ENCODE data around the gene ATXN2. TPM values are rescaled to one million over a fixed set of nuclear protein-coding genes. Genes with fewer than 3 reads are reported as not detected.

ATXN2 gene
- total and polyA plus RNA-seq, 9 of the 15 experiments (the other 6 are each of a cell fraction or from before 2014, with no cell fraction given) = 16.8 to 67.8 (median 29.3) TPM

- TF ChIP-seq ATF3 (IDR thresholded peaks at IDR 0.05) (no peak; the same call in 1 of the 2 replicates), ATF3 (CRISPR knock-in tag; conservative IDR thresholded peaks at IDR 0.05) (no peak), ATF6 (CRISPR knock-in tag; IDR thresholded peaks at IDR 0.05) (no peak), E2F8 (IDR thresholded peaks at IDR 0.05; ENCODE audit: low read depth, partially characterized antibody) (no peak), ZNF655 (CRISPR knock-in tag; IDR thresholded peaks at IDR 0.05) (no peak), DLX4 (CRISPR knock-in tag; IDR thresholded peaks at IDR 0.05) (no peak), ATF7 (IDR thresholded peaks at IDR 0.05) (no peak), ZNF699 (CRISPR knock-in tag; IDR thresholded peaks at IDR 0.05; ENCODE audit: insufficient replicate concordance) (no peak), FOXJ3 (CRISPR knock-in tag; IDR thresholded peaks at IDR 0.05) (no peak), MTF1 (CRISPR knock-in tag; IDR thresholded peaks at IDR 0.05; ENCODE audit: borderline replicate concordance) (no peak), TAL1 (IDR thresholded peaks at IDR 0.05) (peak; percentile 33; the same call in 1 of the 2 replicates), TOE1 (IDR thresholded peaks at IDR 0.05; ENCODE audit: borderline replicate concordance) (0 out of 2 replicates have a peak, but pooled peaks have one; percentile 19), TOE1 (CRISPR knock-in tag; IDR thresholded peaks at IDR 0.05; ENCODE audit: borderline replicate concordance, low read depth) (no peak), TARDBP (IDR thresholded peaks at IDR 0.05) (no peak), PTBP1 (IDR thresholded peaks at IDR 0.05; ENCODE audit: low read depth, low read length) (no peak), ZNF740 (CRISPR knock-in tag; IDR thresholded peaks at IDR 0.05) (peak; percentile 99), ZNF740 (tag; IDR thresholded peaks at IDR 0.05) (peak in 1 of 2 experiments; percentile 93; a peak in 2 of 4 replicates), DNMT1 (IDR thresholded peaks at IDR 0.05) (no peak), RBM22 (IDR thresholded peaks at IDR 0.05; ENCODE audit: low read depth, low read length, poor library complexity, severe bottlenecking) (no peak), ILK (tag; IDR thresholded peaks at IDR 0.05; ENCODE audit: borderline replicate concordance, low read depth) (no peak)
These were observed 189.2 kb downstream of the ATXN2 start (continued) for GRCh38 chr12:111409780-111410430.

All from K562 (cell line).